ENCODE data around the gene SEMA3G. TPM values are rescaled to one million over a fixed set of nuclear protein-coding genes. Genes with fewer than 3 reads are reported as not detected.

Gene SEMA3G
- total and polyA plus RNA-seq, 2 donors from 2014 or later, result 25.7 to 28.2 TPM

GRCh38 chr3:52393959-52394670, 50.8 kb downstream of the SEMA3G start:
- H3K4me3 ChIP-seq (ENCODE audit: low read length in 3 of 3), result no peak overlapping the region
- TF ChIP-seq CTCF (IDR thresholded peaks at IDR 0.05; ENCODE audit: borderline replicate concordance, extremely low read depth, insufficient read depth), result no peak
- no peak overlapping the region for H3K27ac ChIP-seq (ENCODE audit: low read depth in 2 of 2, low read length in 2 of 2)
- no peaks in the 10 kb centered on the region for H3K4me1 ChIP-seq (ENCODE audit: control insufficient read depth in 2 of 3, insufficient read depth in 2 of 3, low read depth in 1 of 3, low read length in 3 of 3)
- H3K27me3 ChIP-seq (ENCODE audit: control insufficient read depth, insufficient read depth, low read length), result no peaks in the 10 kb centered on the region
- no peak overlapping the region for H3K9ac ChIP-seq (ENCODE audit: low read length in 3 of 3)
- DNase-seq (peak in 1 of 5 donors; percentile 61), FAIRE-seq (no peak)
- peaks cover 0 to 19% (median 14%) of the 10 kb centered on the region in 3 donors for H3K36me3 ChIP-seq (ENCODE audit: control insufficient read depth in 2 of 3, insufficient read depth in 3 of 3, low read length in 3 of 3)
- intact Hi-C loops (cut with DNase I), result no loop called here
- no peaks in the 10 kb centered on the region for H3K9me3 ChIP-seq (ENCODE audit: control insufficient read depth in 2 of 3, insufficient read depth in 1 of 3, low read length in 3 of 3)

DNA sequence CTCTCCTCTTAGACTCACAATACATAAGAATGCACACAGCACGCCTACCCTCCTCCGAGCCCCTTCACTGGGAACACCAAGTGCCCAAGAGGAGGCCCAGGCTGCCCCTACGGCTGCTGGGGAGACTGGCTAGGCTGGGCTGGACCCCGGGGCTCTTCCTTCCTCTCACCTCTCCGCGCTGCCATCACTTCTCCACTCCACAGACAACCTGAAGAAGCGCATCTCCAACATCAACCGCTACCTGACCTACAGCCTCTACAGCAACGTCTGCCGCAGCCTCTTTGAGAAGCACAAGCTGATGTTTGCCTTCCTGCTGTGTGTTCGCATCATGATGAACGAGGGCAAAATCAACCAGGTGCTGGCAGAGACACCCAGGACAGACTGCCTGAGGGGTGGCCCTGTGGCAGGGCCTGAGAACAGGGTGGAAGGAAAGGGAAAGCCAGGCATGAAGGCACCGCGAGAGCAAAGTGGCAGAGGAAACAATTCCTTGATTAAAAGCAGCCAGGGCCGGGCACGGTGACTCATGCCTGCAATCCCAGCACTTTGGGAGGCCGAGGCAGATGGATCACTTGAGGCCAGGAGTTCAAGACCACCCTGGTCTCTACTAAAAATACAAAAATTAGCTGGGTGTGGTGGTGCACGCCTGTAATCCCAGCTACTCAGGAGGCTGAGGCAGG, 51.6 kb downstream of the SEMA3G start:
- Histone ChIP-seq H3K4me1 (ENCODE audit: control insufficient read depth in 2 of 3, insufficient read depth in 2 of 3, low read depth in 1 of 3, low read length in 3 of 3) (no peaks in the 10 kb centered on the region), H3K9ac (ENCODE audit: low read length in 3 of 3) (no peak overlapping the region), H3K36me3 (ENCODE audit: control insufficient read depth in 2 of 3, insufficient read depth in 3 of 3, low read length in 3 of 3) (peaks cover 0 to 20% (median 10%) of the 10 kb centered on the region in 3 donors), H3K4me3 (ENCODE audit: low read length in 3 of 3) (no peak overlapping the region), H3K27me3 (ENCODE audit: control insufficient read depth, insufficient read depth, low read length) (no peaks in the 10 kb centered on the region), H3K9me3 (ENCODE audit: control insufficient read depth in 2 of 3, insufficient read depth in 1 of 3, low read length in 3 of 3) (no peaks in the 10 kb centered on the region), H3K27ac (ENCODE audit: low read depth in 2 of 2, low read length in 2 of 2) (no peak overlapping the region)
- TF ChIP-seq CTCF (IDR thresholded peaks at IDR 0.05; ENCODE audit: borderline replicate concordance, extremely low read depth, insufficient read depth), result no peak
- FAIRE-seq (no peak), DNase-seq (peak in 1 of 5 donors; percentile 42)
- intact Hi-C loops (cut with DNase I), result no loop called here

DNA sequence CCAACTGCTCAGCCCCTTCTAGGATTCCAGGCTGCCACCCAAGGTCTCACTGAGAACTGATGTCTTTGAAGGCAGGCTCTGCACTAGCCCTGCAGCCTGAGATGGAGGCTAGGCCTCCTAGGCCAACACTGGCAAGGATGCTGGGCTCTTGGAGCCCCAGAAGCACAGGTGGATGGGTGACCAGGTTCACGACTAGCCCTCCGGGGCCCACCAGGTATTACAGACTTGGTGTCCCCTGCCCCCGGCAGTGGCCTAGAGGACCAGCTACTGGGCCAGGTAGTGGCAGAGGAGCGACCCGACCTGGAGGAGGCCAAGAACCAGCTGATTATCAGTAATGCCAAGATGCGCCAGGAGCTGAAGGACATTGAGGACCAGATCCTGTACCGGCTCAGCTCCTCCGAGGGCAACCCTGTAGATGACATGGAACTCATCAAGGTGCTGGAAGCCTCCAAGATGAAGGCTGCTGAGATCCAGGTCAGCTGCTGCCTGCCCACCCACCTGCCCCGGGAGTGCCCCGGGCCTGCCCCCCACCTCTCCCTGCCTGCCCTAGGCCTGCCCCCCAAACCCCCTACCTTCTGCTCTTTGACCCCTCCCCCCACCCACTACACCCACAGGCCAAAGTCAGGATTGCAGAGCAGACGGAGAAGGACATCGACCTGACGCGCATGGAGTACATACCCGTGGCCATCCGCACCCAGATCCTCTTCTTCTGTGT, 52.5 kb downstream of the SEMA3G start:
- no peaks in the 10 kb centered on the region for H3K9me3 ChIP-seq (ENCODE audit: control insufficient read depth in 2 of 3, insufficient read depth in 1 of 3, low read length in 3 of 3)
- H3K27me3 ChIP-seq (ENCODE audit: control insufficient read depth, insufficient read depth, low read length), result no peaks in the 10 kb centered on the region
- FAIRE-seq (no peak), DNase-seq (peak in 1 of 5 donors; percentile 39)
- no peak overlapping the region for H3K27ac ChIP-seq (ENCODE audit: low read depth in 2 of 2, low read length in 2 of 2)
- intact Hi-C loops (cut with DNase I), result no loop called here
- peaks cover 0 to 24% (median 10%) of the 10 kb centered on the region in 3 donors for H3K36me3 ChIP-seq (ENCODE audit: control insufficient read depth in 2 of 3, insufficient read depth in 3 of 3, low read length in 3 of 3)
- TF ChIP-seq CTCF (IDR thresholded peaks at IDR 0.05; ENCODE audit: borderline replicate concordance, extremely low read depth, insufficient read depth), result no peak
- H3K4me3 ChIP-seq (ENCODE audit: low read length in 3 of 3), result no peak overlapping the region
- H3K9ac ChIP-seq (ENCODE audit: low read length in 3 of 3), result no peak overlapping the region
- H3K4me1 ChIP-seq (ENCODE audit: control insufficient read depth in 2 of 3, insufficient read depth in 2 of 3, low read depth in 1 of 3, low read length in 3 of 3), result no peaks in the 10 kb centered on the region

All from kidney (tissue), 14 donors.